Rectal smooth muscle tissue (tissue), 1 donor: ENCODE results near the gene TMEM270.
"Not testable (repeated sequence)": the region's sequence is repeated elsewhere in the genome, so short reads cannot be mapped to it uniquely, and the experiment has no call there.

Experiments used
- H3K27ac ChIP-seq: one replicate; pipeline ENCODE4 v1.7.0; 2013; ENCODE audit warnings: low read depth, low read length, inconsistent platforms
- H3K27me3 ChIP-seq: one replicate; pipeline ENCODE4 v1.7.0; 2013; ENCODE audit warnings: low read length; ENCODE audit not compliant: control insufficient read depth, insufficient read depth
- H3K36me3 ChIP-seq: one replicate; pipeline ENCODE4 v1.7.0; 2013; ENCODE audit warnings: low read length; ENCODE audit not compliant: control insufficient read depth, insufficient read depth
- H3K4me1 ChIP-seq: one replicate; pipeline ENCODE4 v1.7.0; 2013; ENCODE audit warnings: low read length; ENCODE audit not compliant: control insufficient read depth, insufficient read depth
- H3K4me3 ChIP-seq: one replicate; pipeline ENCODE4 v1.7.0; 2013; ENCODE audit warnings: low read length
- H3K9ac ChIP-seq: one replicate; pipeline ENCODE4 v1.7.0; 2013; ENCODE audit warnings: low read length

Gene TMEM270

GRCh38 chr7:73860859-73861258, at the start of gene TMEM270:
Gene TMEM270 (plus strand): TSS chr7:73861159. CDS start chr7:73861195, 36 bp downstream.
- H3K27me3 ChIP-seq = no peaks in the 10 kb centered on the region
- no peak within 1 kb of the TSS for H3K9ac ChIP-seq
- H3K4me1 ChIP-seq = no peaks in the 10 kb centered on the region
- H3K27ac ChIP-seq = no peak within 1 kb of the TSS
- no peak within 1 kb of the TSS for H3K4me3 ChIP-seq
- no peaks in the 10 kb centered on the region for H3K36me3 ChIP-seq

GRCh38 chr7:73811760-73812168, 49.2 kb upstream of the TMEM270 start:
- no peak overlapping the region for H3K27ac ChIP-seq
- H3K4me3 ChIP-seq = no peak overlapping the region
- no peaks in the 10 kb centered on the region for H3K27me3 ChIP-seq
- no peaks in the 10 kb centered on the region for H3K36me3 ChIP-seq
- no peak overlapping the region for H3K9ac ChIP-seq
- no peaks in the 10 kb centered on the region for H3K4me1 ChIP-seq

DNA sequence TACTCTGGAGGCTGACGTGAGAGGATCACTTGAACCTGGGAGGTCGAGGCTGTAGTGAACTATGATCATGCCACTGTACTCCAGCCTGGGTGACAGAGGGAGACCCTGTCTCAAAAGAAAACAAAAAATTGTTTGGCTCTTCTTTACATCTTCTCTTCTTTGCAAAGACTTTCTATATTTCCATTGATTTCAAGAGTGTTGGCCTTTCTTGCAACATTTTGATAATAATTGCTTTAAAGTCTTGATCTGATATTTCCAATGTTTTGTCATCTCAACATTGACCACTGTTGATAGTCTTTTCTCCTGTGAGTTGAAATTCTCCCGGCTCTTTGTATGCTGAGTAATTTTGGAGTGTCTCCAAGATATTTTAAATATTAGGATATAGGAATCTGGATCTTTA, 48.0 kb upstream of the TMEM270 start:
- H3K9ac ChIP-seq = no peak overlapping the region

DNA sequence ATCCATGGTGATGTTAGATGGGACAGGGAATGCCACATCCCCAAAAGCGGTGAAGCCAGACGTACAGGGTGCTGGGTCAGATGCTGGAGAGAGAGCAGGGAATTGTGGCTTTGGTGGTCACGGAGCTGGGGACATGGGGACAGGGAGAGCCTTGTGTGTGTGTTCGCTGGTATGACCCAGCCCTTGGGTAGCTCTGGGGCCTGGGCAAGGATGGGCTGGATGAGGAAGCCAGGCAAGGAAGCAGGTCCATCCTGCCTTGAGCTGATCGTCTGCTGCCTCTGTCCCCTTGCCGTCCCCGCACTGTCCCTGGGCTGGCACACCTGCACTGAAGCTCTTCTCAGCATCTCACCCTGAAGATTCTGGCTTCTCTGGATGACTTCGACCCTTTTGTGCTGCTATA, 45.5 kb upstream of the TMEM270 start:
- no peaks in the 10 kb centered on the region for H3K4me1 ChIP-seq
- no peak overlapping the region for H3K9ac ChIP-seq

More for the DNA sequence above, 48.0 kb upstream of the TMEM270 start:
- H3K27ac ChIP-seq = no peak overlapping the region
- H3K36me3 ChIP-seq = no peaks in the 10 kb centered on the region
- H3K4me1 ChIP-seq = no peaks in the 10 kb centered on the region
- no peaks in the 10 kb centered on the region for H3K27me3 ChIP-seq
- H3K4me3 ChIP-seq = no peak overlapping the region

DNA sequence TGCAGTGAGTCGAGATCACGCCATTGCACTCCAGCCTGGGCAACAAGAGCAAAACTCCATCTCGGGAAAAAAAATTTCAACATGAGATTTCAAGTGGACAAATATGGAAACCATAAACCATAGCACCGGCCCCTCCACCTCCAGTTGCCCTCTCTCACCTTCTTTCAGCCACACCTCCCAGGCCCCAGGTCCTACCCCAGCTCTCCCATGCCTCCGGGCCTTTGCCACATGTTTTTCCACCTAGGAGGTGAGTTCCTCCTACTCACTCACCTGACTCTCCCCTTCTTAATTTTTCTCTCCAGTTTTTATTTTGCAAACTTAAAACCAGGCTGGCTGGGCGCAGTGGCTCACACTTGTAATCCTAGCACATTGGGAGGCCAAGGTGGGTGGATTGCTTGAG, 43.8 kb upstream of the TMEM270 start:
- Histone ChIP-seq H3K4me1 (no peaks in the 10 kb centered on the region), H3K27me3 (no peaks in the 10 kb centered on the region), H3K36me3 (no peaks in the 10 kb centered on the region), H3K27ac (no peak overlapping the region), H3K9ac (no peak overlapping the region), H3K4me3 (no peak overlapping the region)

More for the DNA sequence above, 45.5 kb upstream of the TMEM270 start:
- Histone ChIP-seq H3K36me3 (no peaks in the 10 kb centered on the region), H3K27ac (no peak overlapping the region), H3K27me3 (no peaks in the 10 kb centered on the region), H3K4me3 (no peak overlapping the region)

- H3K27me3 ChIP-seq = no peaks in the 10 kb centered on the region
- no peaks in the 10 kb centered on the region for H3K36me3 ChIP-seq
These were observed 40.9 kb upstream of the TMEM270 start for GRCh38 chr7:73820013-73820412.

GRCh38 chr7:73821597-73822285, 39.2 kb upstream of the TMEM270 start:
- H3K9ac ChIP-seq, H3K4me1 ChIP-seq, H3K27ac ChIP-seq: not testable (repeated sequence)

More at GRCh38 chr7:73820013-73820412, 40.9 kb upstream of the TMEM270 start:
- Histone ChIP-seq H3K4me3 (no peak overlapping the region), H3K9ac (no peak overlapping the region), H3K4me1 (no peaks in the 10 kb centered on the region), H3K27ac (no peak overlapping the region)

DNA sequence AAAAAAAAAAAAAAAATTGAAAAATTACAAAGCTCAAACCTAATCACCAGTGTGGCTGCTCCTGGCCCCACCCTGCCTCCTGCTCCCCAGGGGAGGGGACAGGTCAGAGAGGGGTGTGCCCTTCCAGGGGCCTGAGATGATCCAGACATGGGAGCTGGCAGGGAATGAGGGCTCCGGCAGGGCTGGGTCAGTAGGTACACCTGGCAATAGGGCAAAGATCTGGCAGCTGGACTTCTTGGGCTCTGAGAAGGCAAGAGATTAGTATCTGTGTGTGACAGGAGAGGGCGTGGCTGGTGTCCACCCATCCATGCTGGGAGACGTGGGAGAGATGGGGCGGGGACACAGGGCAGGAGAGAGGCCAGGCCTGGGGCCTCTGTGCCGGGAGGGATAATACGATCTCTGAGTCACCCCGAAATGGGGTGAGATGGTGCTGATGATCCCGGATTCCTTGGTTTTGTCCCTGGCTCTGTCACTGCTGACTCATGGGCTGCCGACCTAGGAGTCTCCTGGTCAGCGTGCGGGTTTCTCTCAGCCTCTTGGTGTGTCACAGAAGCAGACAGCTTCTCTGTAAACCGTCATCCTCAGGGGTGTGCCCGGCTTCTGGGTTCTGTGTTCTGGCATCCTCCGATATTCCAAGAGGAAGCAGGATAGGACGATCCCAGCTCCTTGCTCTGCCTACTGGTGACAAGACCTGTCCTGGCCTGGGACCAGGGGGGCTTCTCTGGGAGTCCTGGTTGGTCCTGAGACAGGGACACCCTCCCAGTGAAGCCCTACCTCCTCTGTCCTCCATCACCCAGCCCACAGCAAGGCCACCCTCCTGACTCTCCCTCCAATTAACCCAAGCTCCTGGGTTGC, 38.4 kb upstream of the TMEM270 start:
- Histone ChIP-seq H3K36me3 (no peaks in the 10 kb centered on the region), H3K9ac (no peak overlapping the region), H3K4me1 (peaks cover 3% of the 10 kb centered on the region), H3K27ac (no peak overlapping the region), H3K4me3 (no peak overlapping the region), H3K27me3 (no peaks in the 10 kb centered on the region)

More at GRCh38 chr7:73821597-73822285, 39.2 kb upstream of the TMEM270 start:
- H3K4me3 ChIP-seq, H3K27me3 ChIP-seq, H3K36me3 ChIP-seq: not testable (repeated sequence)

DNA sequence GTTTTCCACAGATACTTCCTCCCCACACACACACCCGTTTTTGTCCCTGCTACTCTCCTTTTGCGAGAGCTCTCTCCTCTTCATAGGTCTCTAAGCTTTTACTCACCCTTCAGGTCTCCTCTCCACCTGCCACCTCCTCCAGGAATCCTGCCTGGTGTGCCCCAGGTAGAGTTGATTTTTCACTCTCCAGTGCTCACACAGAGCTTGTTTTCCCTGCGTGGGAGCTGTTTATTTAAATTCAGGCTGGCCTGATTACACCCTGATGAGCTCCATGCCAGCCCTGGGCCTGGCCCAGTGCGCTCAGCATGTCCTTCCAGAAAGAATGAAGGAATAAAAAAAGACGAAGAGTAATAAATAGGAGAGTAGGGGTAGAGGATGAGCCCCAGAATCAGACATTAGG, 37.7 kb upstream of the TMEM270 start:
- Histone ChIP-seq H3K4me3 (no peak overlapping the region), H3K27me3 (no peaks in the 10 kb centered on the region), H3K4me1 (peaks cover 8% of the 10 kb centered on the region), H3K27ac (no peak overlapping the region), H3K9ac (no peak overlapping the region), H3K36me3 (no peaks in the 10 kb centered on the region)

DNA sequence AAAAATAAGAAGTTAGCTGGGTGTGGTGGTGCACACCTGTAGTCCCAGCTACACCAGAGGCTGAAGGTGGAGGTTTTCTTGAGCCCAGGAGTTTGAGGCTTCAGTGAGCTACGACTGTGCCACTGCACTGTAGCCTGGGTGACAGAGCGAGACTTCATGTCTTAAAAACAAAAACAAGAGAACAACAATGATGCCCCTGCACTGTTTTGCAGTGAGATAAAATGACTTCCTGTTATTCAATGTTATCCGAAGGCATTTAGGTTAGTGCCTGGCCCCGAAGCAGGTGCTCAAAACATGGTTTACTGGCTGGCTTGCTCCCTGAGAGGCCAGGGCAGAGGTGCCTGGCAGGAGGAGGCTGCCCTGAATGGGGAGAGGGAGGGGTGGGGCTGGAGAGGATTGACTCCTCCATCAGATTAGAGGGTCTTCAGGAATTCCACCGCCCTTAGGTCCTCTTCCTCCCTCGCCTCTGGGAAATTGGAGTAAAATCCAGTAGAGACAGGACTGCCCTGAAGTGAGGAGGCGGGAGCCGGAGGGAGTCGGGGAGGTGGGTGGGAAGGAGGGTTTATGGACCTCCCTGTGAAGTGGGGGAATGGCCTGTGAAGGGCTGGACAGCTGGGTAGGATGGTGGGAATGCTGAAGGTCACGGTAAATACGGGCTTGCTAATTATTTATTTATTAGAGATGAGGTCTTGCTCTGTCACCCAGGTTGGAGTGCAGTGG, 36.9 kb upstream of the TMEM270 start:
- H3K36me3 ChIP-seq = no peaks in the 10 kb centered on the region
- no peak overlapping the region for H3K9ac ChIP-seq
- peaks cover 8% of the 10 kb centered on the region for H3K4me1 ChIP-seq
- H3K27ac ChIP-seq = no peak overlapping the region
- H3K27me3 ChIP-seq = no peaks in the 10 kb centered on the region
- no peak overlapping the region for H3K4me3 ChIP-seq

DNA sequence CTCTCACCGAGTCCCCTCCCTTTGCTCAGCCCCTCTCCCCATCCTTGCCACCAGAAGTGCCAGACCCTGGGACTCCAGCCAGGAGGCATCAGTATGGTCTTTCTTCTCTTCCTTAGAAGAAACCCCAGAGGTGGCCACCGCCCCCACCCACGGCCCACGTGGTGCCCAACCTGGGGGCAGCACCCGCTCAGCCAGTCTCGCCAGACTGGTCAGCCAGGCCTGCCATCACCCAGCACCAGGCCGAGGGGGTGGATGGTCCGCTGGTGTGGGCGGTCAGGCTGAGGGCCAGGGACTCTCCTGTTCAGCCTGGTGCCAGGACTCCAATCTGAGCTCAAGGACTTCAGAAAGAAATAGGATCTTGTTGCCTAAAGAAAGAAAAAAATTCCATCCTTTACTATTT, 36.0 kb upstream of the TMEM270 start:
- H3K4me1 ChIP-seq = peaks cover 8% of the 10 kb centered on the region
- H3K9ac ChIP-seq = no peak overlapping the region
- H3K4me3 ChIP-seq = no peak overlapping the region
- no peaks in the 10 kb centered on the region for H3K27me3 ChIP-seq
- no peak overlapping the region for H3K27ac ChIP-seq
- H3K36me3 ChIP-seq = no peaks in the 10 kb centered on the region

DNA sequence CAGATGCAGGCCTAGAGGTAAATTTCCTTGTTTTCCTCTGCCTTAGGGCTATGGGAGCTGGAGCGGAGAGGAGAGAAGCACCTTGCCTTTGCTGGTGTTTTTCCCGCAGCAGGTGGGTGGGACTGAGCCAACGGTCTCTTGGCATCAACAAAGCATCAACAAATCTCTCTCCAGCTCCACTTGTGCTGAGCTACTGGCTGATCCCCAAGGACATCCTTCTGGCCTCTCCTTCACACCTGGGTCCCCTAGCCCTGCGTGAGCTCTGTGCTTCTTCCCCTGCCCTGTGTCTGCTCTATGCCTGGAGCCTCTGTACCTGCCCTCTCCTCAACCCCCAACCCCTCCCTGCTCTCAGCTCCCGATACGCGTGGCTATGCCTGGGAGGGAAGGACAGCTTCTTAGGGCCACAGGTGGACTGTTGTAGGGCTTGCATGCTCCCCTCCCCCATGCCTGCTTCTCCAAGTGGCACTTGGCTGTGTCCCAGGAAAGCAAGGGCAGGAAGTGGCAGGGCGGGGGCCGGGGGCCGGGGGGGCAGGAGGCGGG, 33.3 kb upstream of the TMEM270 start:
- peak overlapping the region; percentile 53 for H3K27ac ChIP-seq
- no peaks in the 10 kb centered on the region for H3K27me3 ChIP-seq
- no peaks in the 10 kb centered on the region for H3K36me3 ChIP-seq
- peaks cover 8% of the 10 kb centered on the region for H3K4me1 ChIP-seq
- H3K4me3 ChIP-seq = peak overlapping the region; percentile 11
- H3K9ac ChIP-seq = no peak overlapping the region
